H1 (cell line): Measurements from ENCODE around the gene LCN10. TPM values are rescaled to one million over a fixed set of nuclear protein-coding genes. Genes with fewer than 3 reads are reported as not detected.

Experiments
- CTCF ChIA-PET: fragments of 300-600 bp; sonication (Branson Sonifier 250); formaldehyde crosslinking; loops from one replicate; lab custom pipeline; 2021; ENCODE audit not compliant: partially characterized antibody; lab: Charles Lee
- POLR2A ChIA-PET: fragments of 300-600 bp; sonication (Branson Sonifier 250); formaldehyde crosslinking; loops from one replicate; lab custom pipeline; 2021; ENCODE audit warnings: inconsistent platforms; ENCODE audit not compliant: partially characterized antibody; lab: Charles Lee
- DNase-seq, 2 experiments: peaks; one replicate each; pipeline versions ENCODE4 v3.0.0 to v3.0.0-alpha.2; 2010 to 2022; ENCODE audit warnings: low spot score in 2 of 2, low read depth in 1 of 2, mixed read lengths in 1 of 2
- FAIRE-seq: peaks from 2 replicates; lab custom pipeline; 2011; peaks lifted over from hg19 to GRCh38; lab: Jason Lieb, UNC
- H2AFZ ChIP-seq: 2 replicates; pipeline ENCODE4 v1.8.1; 2012; ENCODE audit warnings: low read length, inconsistent platforms
- H2AK5ac ChIP-seq: 2 replicates; pipeline ENCODE4 v1.6.1; 2013; ENCODE audit warnings: low read depth, low read length
- H2BK120ac ChIP-seq: replicated peaks from 2 replicates; pipeline ENCODE3; 2013; ENCODE audit warnings: low read depth, low read length, inconsistent platforms
- H2BK12ac ChIP-seq: 2 replicates; pipeline ENCODE4 v1.6.1; 2013; ENCODE audit warnings: low read depth, low read length
- H2BK15ac ChIP-seq: 2 replicates; pipeline ENCODE4 v1.6.1; 2013; ENCODE audit warnings: low read length
- H2BK20ac ChIP-seq: 2 replicates; pipeline ENCODE4 v1.6.1; 2013; ENCODE audit warnings: low read length
- H2BK5ac ChIP-seq: 2 replicates; pipeline ENCODE4 v1.6.1; 2013; ENCODE audit warnings: low read depth, low read length
- H3K14ac ChIP-seq: 2 replicates; pipeline ENCODE4 v1.6.1; 2013; ENCODE audit warnings: inconsistent platforms; ENCODE audit not compliant: insufficient read length
- H3K18ac ChIP-seq: 2 replicates; pipeline ENCODE4 v1.6.1; 2013; ENCODE audit warnings: low read length; ENCODE audit errors: extremely low read depth
- H3K23ac ChIP-seq: 2 replicates; pipeline ENCODE4 v1.6.1; 2013; ENCODE audit warnings: inconsistent platforms; ENCODE audit not compliant: insufficient read length
- H3K23me2 ChIP-seq: 2 replicates; pipeline ENCODE4 v1.6.1; 2013; ENCODE audit warnings: low read depth, low read length
- H3K27ac ChIP-seq: 2 replicates; pipeline ENCODE4 v1.6.1; 2011; ENCODE audit warnings: low read depth, low read length, inconsistent platforms
- H3K27me3 ChIP-seq, 4 experiments: replicated peaks in 1 of 4; 1 replicate in 1 of 4; 2 replicates in 3 of 4; pipeline versions ENCODE4 v1.6.1 to v1.8.1; 2011 to 2013; ENCODE audit warnings: low read length in 3 of 4, mild to moderate bottlenecking in 3 of 4, inconsistent platforms in 2 of 4, mixed read lengths in 2 of 4, moderate library complexity in 1 of 4; ENCODE audit not compliant: control insufficient read depth in 3 of 4, insufficient read depth in 3 of 4; ENCODE audit errors: extremely low read depth in 1 of 4
- H3K36me3 ChIP-seq, 4 experiments: 2 replicates each; pipeline versions ENCODE4 v1.6.1 to v1.8.1; 2011 to 2013; ENCODE audit warnings: mild to moderate bottlenecking in 4 of 4, low read length in 3 of 4, moderate library complexity in 2 of 4, control low read depth in 1 of 4, inconsistent platforms in 1 of 4; ENCODE audit not compliant: insufficient read depth in 4 of 4, control insufficient read depth in 2 of 4
- H3K4ac ChIP-seq: replicated peaks from 2 replicates; pipeline ENCODE3; 2013; ENCODE audit warnings: low read length, low read depth, mixed read lengths, inconsistent platforms; ENCODE audit not compliant: insufficient read length
- H3K4me1 ChIP-seq, 4 experiments: replicated peaks in 1 of 4; 1 replicate in 1 of 4; 2 replicates in 3 of 4; pipeline versions ENCODE4 v1.6.1 to v1.8.1; 2011 to 2013; ENCODE audit warnings: low read length in 3 of 4, inconsistent platforms in 2 of 4, mixed read lengths in 1 of 4; ENCODE audit not compliant: insufficient read depth in 4 of 4, control insufficient read depth in 3 of 4
- H3K4me2 ChIP-seq, 2 experiments: 2 replicates each; pipeline versions ENCODE4 v1.6.1 to v1.8.1; 2011 to 2013; ENCODE audit warnings: low read depth in 2 of 2, low read length in 2 of 2, control low read depth in 1 of 2, inconsistent platforms in 1 of 2, mild to moderate bottlenecking in 1 of 2; ENCODE audit not compliant: insufficient read depth in 1 of 2
- H3K4me3 ChIP-seq, 4 experiments: fragments of 200-600, 300-600 bp in 1 of 4; sonication (generic), shearing (Covaris generic), sonication (Bioruptor Twin) in 1 of 4; 2 replicates each; pipeline versions ENCODE4 v1.5.1 to v1.8.1; 2011 to 2016; ENCODE audit warnings: low read length in 4 of 4, low read depth in 3 of 4, control low read depth in 2 of 4, inconsistent platforms in 2 of 4, mild to moderate bottlenecking in 2 of 4, mixed read lengths in 1 of 4, moderate library complexity in 1 of 4; ENCODE audit not compliant: insufficient read depth in 2 of 4; ENCODE audit errors: extremely low read depth in 1 of 4
- H3K56ac ChIP-seq: replicated peaks from 2 replicates; pipeline ENCODE3; 2013; ENCODE audit warnings: low read depth, mild to moderate bottlenecking, mixed read lengths, low read length, inconsistent platforms; ENCODE audit not compliant: insufficient read length
- H3K79me1 ChIP-seq: 2 replicates; pipeline ENCODE4 v1.6.1; 2013; ENCODE audit warnings: low read depth, low read length, control low read depth
- H3K79me2 ChIP-seq, 2 experiments: 2 replicates each; pipeline versions ENCODE4 v1.6.1 to v1.8.1; 2012 to 2013; ENCODE audit warnings: low read length in 2 of 2, mild to moderate bottlenecking in 2 of 2, inconsistent platforms in 1 of 2; ENCODE audit not compliant: insufficient read depth in 2 of 2, control insufficient read depth in 1 of 2
- H3K9ac ChIP-seq, 4 experiments: replicated peaks in 1 of 4; 1 replicate in 1 of 4; 2 replicates in 3 of 4; pipeline versions ENCODE4 v1.6.1 to v1.8.1; 2011 to 2013; ENCODE audit warnings: low read depth in 3 of 4, low read length in 3 of 4, control low read depth in 2 of 4, mild to moderate bottlenecking in 2 of 4, moderate library complexity in 2 of 4, inconsistent platforms in 1 of 4; ENCODE audit errors: extremely low read depth in 1 of 4
- H3K9me3 ChIP-seq, 2 experiments: 2 replicates each; pipeline versions ENCODE4 v1.6.1 to v1.8.1; 2012 to 2013; ENCODE audit warnings: mild to moderate bottlenecking in 2 of 2, moderate library complexity in 2 of 2, control low read depth in 1 of 2, inconsistent platforms in 1 of 2, low read depth in 1 of 2, low read length in 1 of 2, mixed read lengths in 1 of 2; ENCODE audit not compliant: insufficient read depth in 2 of 2
- H4K20me1 ChIP-seq, 2 experiments: replicated peaks in 1 of 2; 2 replicates each; pipeline versions ENCODE3 to v1.8.1; 2011 to 2013; ENCODE audit warnings: inconsistent platforms in 2 of 2, low read length in 2 of 2, mild to moderate bottlenecking in 1 of 2; ENCODE audit not compliant: insufficient read depth in 2 of 2, control insufficient read depth in 1 of 2
- H4K5ac ChIP-seq: 2 replicates; pipeline ENCODE4 v1.6.1; 2013; ENCODE audit warnings: low read length, low read depth, mixed read lengths, inconsistent platforms; ENCODE audit not compliant: insufficient read length
- H4K8ac ChIP-seq: 2 replicates; pipeline ENCODE4 v1.8.0; 2013; ENCODE audit warnings: mild to moderate bottlenecking, moderate library complexity, low read length, inconsistent platforms; ENCODE audit not compliant: insufficient read depth; ENCODE audit errors: extremely low read depth
- H4K91ac ChIP-seq: replicated peaks from 2 replicates; pipeline ENCODE3; 2013; ENCODE audit warnings: low read length, mixed read lengths, inconsistent platforms; ENCODE audit not compliant: insufficient read length
- ASH2L ChIP-seq: fragments of 200-600, 300-600 bp; sonication (generic); IDR thresholded peaks from one replicate; pipeline ENCODE4 v1.7.1; 2017; ENCODE audit warnings: low read length
- CEBPB ChIP-seq: IDR thresholded peaks from 2 replicates; pipeline ENCODE4 v1.6.1; 2012; ENCODE audit warnings: low read depth, low read length
- CREB1 ChIP-seq: IDR thresholded peaks from 2 replicates; pipeline ENCODE4 v1.6.1; 2012; ENCODE audit warnings: inconsistent platforms
- HDAC2 ChIP-seq, 2 experiments: fragments of 300-600 bp in 1 of 2; sonication (generic) in 1 of 2; IDR thresholded peaks; 2 replicates each; pipeline ENCODE4 v1.6.1; 2011 to 2012; ENCODE audit warnings: low read depth in 2 of 2, low read length in 2 of 2, mild to moderate bottlenecking in 2 of 2, moderate library complexity in 2 of 2, borderline replicate concordance in 1 of 2, inconsistent platforms in 1 of 2
- RBBP5 ChIP-seq: IDR thresholded peaks from 2 replicates; pipeline ENCODE4 v1.7.1; 2012; ENCODE audit warnings: low read depth, mild to moderate bottlenecking, inconsistent platforms, low read length, moderate library complexity, borderline replicate concordance
- SIN3A ChIP-seq, 2 experiments: IDR thresholded peaks in 1 of 2; conservative IDR thresholded peaks in 1 of 2; 2 replicates each; pipeline ENCODE4 v1.6.1; 2011 to 2012; ENCODE audit warnings: low read length in 2 of 2, improper control_type of control experiment in 1 of 2, low read depth in 1 of 2, mild to moderate bottlenecking in 1 of 2
- SP1 ChIP-seq: IDR thresholded peaks from 2 replicates; pipeline ENCODE4 v1.6.1; 2011; ENCODE audit warnings: low read depth, low read length
- SRF ChIP-seq: IDR thresholded peaks from 2 replicates; pipeline ENCODE4 v1.6.1; 2011; ENCODE audit warnings: mild to moderate bottlenecking, low read depth, low read length, moderate library complexity
- TCF12 ChIP-seq: IDR thresholded peaks from 2 replicates; pipeline ENCODE4 v1.6.1; 2011; ENCODE audit warnings: low read depth, mild to moderate bottlenecking, low read length
- YY1 ChIP-seq: IDR thresholded peaks from 2 replicates; pipeline ENCODE4 v1.6.1; 2011; ENCODE audit warnings: low read depth, mild to moderate bottlenecking, low read length
- ZNF274 ChIP-seq: IDR thresholded peaks from 2 replicates; pipeline ENCODE4 v1.7.0; 2012; ENCODE audit warnings: low read length, borderline replicate concordance; ENCODE audit errors: extremely low read depth
- WGBS, 2 experiments: shearing (Covaris generic) in 1 of 2; methylation state at CpG; one replicate each; pipeline versions ENCODE4 v1.1.6 to v1.1.7; 2013 to 2015; ENCODE audit warnings: low lambda C conversion rate in 2 of 2, mixed read lengths in 2 of 2, inconsistent platforms in 1 of 2, low coverage in 1 of 2, missing lambda C conversion rate in 1 of 2; ENCODE audit not compliant: insufficient replicate concordance in 2 of 2, insufficient coverage in 1 of 2, insufficient read length in 1 of 2; ENCODE audit errors: extremely low coverage in 1 of 2, missing lambda C conversion rate in 1 of 2; 5-methylcytosine and 5-hydroxymethylcytosine counted together
- polyA plus RNA-seq, 7 experiments: library from polyadenylated mRNA; depleted of rRNA in 3 of 7; stranded (reverse) in 5 of 7; unstranded in 2 of 7; fragments of >200 nt in 5 of 7; fragments of 200-250 nt in 2 of 7; gene quantifications; 1 replicate in 5 of 7; 2 replicates in 1 of 7; 4 replicates in 1 of 7; pipeline versions ENCODE4 v1.2.1 to v1.2.3, GENCODE V29; 2011 to 2013; ENCODE audit warnings: missing spikeins in 2 of 7, mixed read lengths in 2 of 7
- total RNA-seq: library from RNA; stranded (reverse); fragmentation: NEBNext Ultra II Directional; extraction: Animal tissue kit (Norgen Biotek cat#: 25700); gene quantifications from 2 replicates; pipeline ENCODE4 v1.2.1, GENCODE V29; 2021

LCN10 gene
- total and polyA plus RNA-seq, 2 of the 8 experiments (the other 6 are each of a cell fraction or from before 2014, with no cell fraction given): 2.6 to 2.8 TPM

DNA sequence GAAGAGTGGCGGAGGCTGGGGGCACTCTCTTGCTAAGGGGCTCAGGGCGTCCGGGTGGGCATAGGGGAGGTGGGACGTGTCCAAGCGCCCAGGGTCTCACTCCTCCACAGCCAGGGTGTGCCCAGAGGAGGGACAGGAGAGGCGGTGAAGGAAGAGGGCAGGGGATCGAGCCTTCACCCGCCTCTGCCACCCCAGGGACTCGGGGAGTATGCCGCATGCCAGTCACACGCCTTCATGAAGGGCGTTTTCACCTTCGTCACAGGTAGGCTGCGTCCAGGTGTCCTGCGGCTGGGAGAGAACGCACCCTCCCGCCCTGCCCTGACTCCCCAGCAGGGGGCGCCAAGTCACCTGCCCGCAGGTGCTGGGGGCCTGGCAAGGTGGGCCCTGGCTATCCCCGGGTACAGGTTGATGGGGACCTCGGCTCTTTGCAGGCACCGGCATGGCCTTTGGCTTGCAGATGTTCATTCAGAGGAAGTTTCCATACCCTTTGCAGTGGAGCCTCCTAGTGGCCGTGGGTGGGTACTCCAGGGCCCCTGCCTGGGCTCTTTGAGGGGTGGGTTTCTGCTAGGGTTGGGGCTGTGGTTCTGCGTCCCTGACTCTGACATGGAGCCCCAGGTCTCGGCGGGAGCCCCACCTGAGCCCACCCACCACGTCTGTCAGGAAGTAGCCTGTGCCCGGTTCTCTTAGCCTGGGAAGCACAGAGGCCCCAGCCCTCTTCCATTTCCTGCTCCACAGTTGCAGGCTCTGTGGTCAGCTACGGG lies 49.0 kb upstream of the LCN10 start:
- Histone ChIP-seq H2BK20ac (no peak overlapping the region), H2AK5ac (no peak overlapping the region), H3K79me1 (no peaks in the 10 kb centered on the region; the same call in 1 of the 2 replicates), H3K9ac (peak overlapping the region in 3 of 4 experiments; percentile 33 to 71 (median 69); a peak in 5 of 7 replicates), H3K4me2 (peak overlapping the region; percentile 71 to 94), H2BK15ac (0 out of 2 replicates have a peak overlapping the region, but pooled peaks have one; percentile 25), H2BK5ac (peak overlapping the region; percentile 77; the same call in 1 of the 2 replicates), H3K4me1 (peaks cover 0 to 10% (median 5%) of the 10 kb centered on the region in 4 experiments; a peak in 4 of 7 replicates), H3K27me3 (no peaks in the 10 kb centered on the region), H3K4ac (peak overlapping the region; percentile 27), H3K18ac (no peak overlapping the region; the same call in 1 of the 2 replicates), H4K20me1 (peaks cover 0 to 8% of the 10 kb centered on the region in 2 experiments), H3K79me2 (no peaks in the 10 kb centered on the region), H4K91ac (peak overlapping the region; percentile 61), H3K56ac (no peak overlapping the region), H3K4me3 (peak overlapping the region; percentile 61 to 84 (median 81)), H3K27ac (peak overlapping the region; percentile 78), H3K23ac (no peak overlapping the region), H3K9me3 (no peaks in the 10 kb centered on the region), H3K14ac (no peak overlapping the region), H4K5ac (peak overlapping the region; percentile 28), H3K23me2 (no peaks in the 10 kb centered on the region; the same call in 1 of the 2 replicates), H2BK120ac (no peak overlapping the region), H2AFZ (no peak overlapping the region), H3K36me3 (no peaks in the 10 kb centered on the region), H2BK12ac (no peak overlapping the region; the same call in 1 of the 2 replicates), H4K8ac (peak overlapping the region; percentile 59; the same call in 1 of the 2 replicates)
- FAIRE-seq: no peak
- 28% methylated on average over 15 of the region's 29 CpGs; no CpG with 5 or more reads in 1 of the 2 experiments for WGBS, 2 experiments
- CTCF ChIA-PET: interaction anchor here (0.7 to 2.0 kb wide), 13 partner anchors 9 to 243 kb away, joined by 3 to 16 read pairs (median 5); no protein-coding TSS in a partner anchor
- POLR2A ChIA-PET: interaction anchor here (1.5 kb wide), 1 partner anchor 16 kb away, joined by 3 read pairs; the partner anchor contains the start of gene RABL6
- peak in 1 of 2 experiments; percentile 91 for DNase-seq
- 0 out of 2 replicates have a peak, but pooled peaks have one; percentile 5 for TF ChIP-seq SRF
- TF ChIP-seq SP1: peak; percentile 72; the same call in 1 of the 2 replicates
- TF ChIP-seq YY1: peak; percentile 64; the same call in 1 of the 2 replicates
- TF ChIP-seq CREB1: peak; percentile 51
- no peak for TF ChIP-seq ZNF274
- peak; percentile 94; the same call in 1 of the 2 replicates for TF ChIP-seq TCF12
- no peak for TF ChIP-seq ASH2L
- no peak for TF ChIP-seq CEBPB
- peak; percentile 9 to 43; a peak in 1 of 4 replicates for TF ChIP-seq HDAC2 (IDR thresholded peaks at IDR 0.05; ENCODE audit: borderline replicate concordance in 1 of 2, low read depth in 2 of 2, low read length in 2 of 2)
- no peak for TF ChIP-seq RBBP5
- TF ChIP-seq SIN3A (conservative IDR thresholded peaks at IDR 0.05 in 1 of 2, IDR thresholded peaks at IDR 0.05 in 1 of 2; ENCODE audit: low read depth in 1 of 2, low read length in 2 of 2): peak in 1 of 2 experiments; percentile 69; a peak in 2 of 4 replicates
